HCT116 (cell line): ENCODE results near the gene SBNO2. TPM values are rescaled to one million over a fixed set of nuclear protein-coding genes. Genes with fewer than 3 reads are reported as not detected.

Experiments
- ATAC-seq: fragments of 200-7000 bp; cut with Tn5 transposase; 2 replicates; pipeline ENCODE4 v1.9.1; 2020; ENCODE audit warnings: mild to moderate bottlenecking, moderate library complexity
- BruUV-seq: library from RNA; stranded (reverse); fragments of 400-500 nt; replicated peaks from 2 replicates; lab custom pipeline; 2021; lab: Mats Ljungman, UMichigan
- CTCF ChIA-PET: fragments of 300-600 bp; sonication (Branson Sonifier 250); formaldehyde crosslinking; loops from one replicate; lab custom pipeline; 2021; ENCODE audit warnings: antibody characterized with exemption; lab: Charles Lee
- POLR2A ChIA-PET: fragments of 300-600, 350-600 bp; sonication (Branson Sonifier 250); formaldehyde crosslinking; loops from one replicate; lab custom pipeline; 2021; ENCODE audit warnings: antibody characterized with exemption; lab: Charles Lee
- RAD21 ChIA-PET, 2 experiments: fragments of 300-600 bp; sonication (Branson Sonifier 250); formaldehyde crosslinking; loops; one replicate each; lab custom pipeline; 2023; ENCODE audit warnings: low total read pairs in 2 of 2; ENCODE audit not compliant: uncharacterized antibody in 2 of 2, unreplicated experiment in 2 of 2, low non-redundant PET in 1 of 2; lab: Charles Lee
- DNase-seq: peaks from one replicate; pipeline ENCODE4 v3.0.0-alpha.2; 2010; ENCODE audit warnings: low read depth, low spot score
- H2AFZ ChIP-seq: fragments of 200-600 bp; shearing (Covaris generic), sonication (generic); 2 replicates; pipeline ENCODE4 v1.6.1; 2017; ENCODE audit warnings: low read depth, mixed run types, mixed read lengths, antibody characterized with exemption, low read length; ENCODE audit not compliant: poor library complexity, severe bottlenecking
- H3K27ac ChIP-seq: 2 replicates; pipeline ENCODE4 v1.5.1; 2012; ENCODE audit warnings: low read depth, low read length
- H3K27me3 ChIP-seq: fragments of 200-600 bp; sonication (generic); 2 replicates; pipeline ENCODE4 v1.6.1; 2016; ENCODE audit warnings: mixed run types, low read length, mixed read lengths; ENCODE audit not compliant: insufficient read depth
- H3K36me3 ChIP-seq, 2 experiments: fragments of 200-500 bp in 1 of 2; fragments of 200-600 bp in 1 of 2; sonication (Bioruptor generic) in 1 of 2; sonication (generic) in 1 of 2; 2 replicates each; pipeline versions ENCODE4 v1.5.1 to v1.6.1; 2014 to 2016; ENCODE audit warnings: low read length in 2 of 2, inconsistent platforms in 1 of 2, mixed read lengths in 1 of 2, mixed run types in 1 of 2; ENCODE audit not compliant: insufficient read depth in 2 of 2, control insufficient read depth in 1 of 2
- H3K4me1 ChIP-seq, 2 experiments: fragments of 200-600 bp in 1 of 2; sonication (generic) in 1 of 2; 2 replicates each; pipeline versions ENCODE4 v1.5.1 to v1.6.1; 2012 to 2017; ENCODE audit warnings: low read length in 2 of 2, inconsistent platforms in 1 of 2, mild to moderate bottlenecking in 1 of 2, mixed read lengths in 1 of 2, mixed run types in 1 of 2, moderate library complexity in 1 of 2; ENCODE audit not compliant: insufficient read depth in 2 of 2, control insufficient read depth in 1 of 2
- H3K4me2 ChIP-seq: fragments of 200-600 bp; sonication (generic); 2 replicates; pipeline ENCODE4 v1.6.1; 2017; ENCODE audit warnings: mixed run types, low read length, mixed read lengths
- H3K4me3 ChIP-seq, 2 experiments: fragments of 200-600 bp in 1 of 2; sonication (generic) in 1 of 2; replicated peaks in 1 of 2; 2 replicates each; pipeline ENCODE4 v1.5.1; 2011 to 2016; ENCODE audit warnings: low read length in 2 of 2, control low read depth in 1 of 2, low read depth in 1 of 2, mild to moderate bottlenecking in 1 of 2, mixed read lengths in 1 of 2, mixed run types in 1 of 2
- H3K79me2 ChIP-seq: fragments of 200-600 bp; sonication (generic); 2 replicates; pipeline ENCODE4 v1.6.1; 2017; ENCODE audit warnings: mild to moderate bottlenecking, mixed run types, low read length, moderate library complexity, mixed read lengths; ENCODE audit not compliant: insufficient read depth
- H3K9ac ChIP-seq: fragments of 200-600 bp; sonication (generic); 2 replicates; pipeline ENCODE4 v1.6.1; 2016; ENCODE audit warnings: low read length, mixed read lengths
- H3K9me2 ChIP-seq: fragments of 200-600 bp; sonication (generic), shearing (Covaris generic); 2 replicates; pipeline ENCODE4 v1.6.1; 2017; ENCODE audit warnings: mixed run types, mild to moderate bottlenecking, moderate library complexity; ENCODE audit not compliant: insufficient read depth
- H3K9me3 ChIP-seq, 2 experiments: fragments of 200-500 bp in 1 of 2; fragments of 200-600 bp in 1 of 2; sonication (Bioruptor generic) in 1 of 2; sonication (generic) in 1 of 2; 2 replicates each; pipeline ENCODE4 v1.6.1; 2014 to 2017; ENCODE audit warnings: low read length in 2 of 2, mixed read lengths in 2 of 2, inconsistent platforms in 1 of 2, low read depth in 1 of 2, mild to moderate bottlenecking in 1 of 2, mixed run types in 1 of 2, moderate library complexity in 1 of 2; ENCODE audit not compliant: control insufficient read depth in 1 of 2, insufficient read depth in 1 of 2
- H4K20me1 ChIP-seq: fragments of 200-600 bp; sonication (generic), shearing (Covaris generic); 2 replicates; pipeline ENCODE4 v1.6.1; 2017; ENCODE audit warnings: mixed run types, mild to moderate bottlenecking, moderate library complexity; ENCODE audit not compliant: insufficient read depth
- REST ChIP-seq: IDR thresholded peaks from 2 replicates; pipeline ENCODE4 v1.6.1; 2012; ENCODE audit warnings: low read depth
- SP1 ChIP-seq: IDR thresholded peaks from 2 replicates; pipeline ENCODE4 v1.6.1; 2012; ENCODE audit warnings: low read depth
- ZBTB33 ChIP-seq: IDR thresholded peaks from 2 replicates; pipeline ENCODE4 v1.6.1; 2011; ENCODE audit warnings: mild to moderate bottlenecking, low read length, moderate library complexity; ENCODE audit not compliant: insufficient replicate concordance; ENCODE audit errors: extremely low read depth
- intact Hi-C: fragments of 100-400 bp; cut with micrococcal nuclease; formaldehyde crosslinking; loops from 2 replicates; pipeline ENCODE4 v1.10.0; 2022
- total RNA-seq: library from RNA; stranded (reverse); gene quantifications from one replicate; pipeline ENCODE4 v1.2.1, GENCODE V29; 2021; ENCODE audit not compliant: unreplicated experiment

SBNO2 gene
- total RNA-seq, 1 experiment from 2014 or later: 66.4 TPM

GRCh38 chr19:1167687-1168571 is 6.1 kb downstream of the SBNO2 start:
- no TSS peak for BruUV-seq
- H3K4me3 ChIP-seq: no peak overlapping the region
- no peak for DNase-seq
- H3K9ac ChIP-seq: 0 out of 2 replicates have a peak overlapping the region, but pooled peaks have one; percentile 40
- H3K4me2 ChIP-seq: no peak overlapping the region
- H2AFZ ChIP-seq: no peak overlapping the region
- no peak for TF ChIP-seq REST
- no peak for TF ChIP-seq SP1
- TF ChIP-seq ZBTB33: no peak
- no peaks in the 10 kb centered on the region for H3K9me3 ChIP-seq
- H3K9me2 ChIP-seq: no peaks in the 10 kb centered on the region
- no peaks in the 10 kb centered on the region for H4K20me1 ChIP-seq
- peaks cover 92% of the 10 kb centered on the region for H3K79me2 ChIP-seq
- no peaks in the 10 kb centered on the region for H3K27me3 ChIP-seq
- ChIA-PET CTCF (interaction anchor here (0.5 kb wide), 1 partner anchor 105 kb away, joined by 6 read pairs; no protein-coding TSS in a partner anchor), RAD21 (no interaction called here), POLR2A (no interaction called here)
- ATAC-seq: no peak
- peaks cover 29 to 51% of the 10 kb centered on the region in 2 experiments for H3K4me1 ChIP-seq
- intact Hi-C loops: no loop called here
- H3K36me3 ChIP-seq: peaks cover 3 to 17% of the 10 kb centered on the region in 2 experiments; a peak in 2 of 4 replicates
- H3K27ac ChIP-seq: no peak overlapping the region; the same call in 1 of the 2 replicates
